ENCODE results near the gene PPARD.
"Not testable (repeated sequence)": the region's sequence is repeated elsewhere in the genome, so short reads cannot be mapped to it uniquely, and the experiment has no call there.

Gene PPARD

DNA sequence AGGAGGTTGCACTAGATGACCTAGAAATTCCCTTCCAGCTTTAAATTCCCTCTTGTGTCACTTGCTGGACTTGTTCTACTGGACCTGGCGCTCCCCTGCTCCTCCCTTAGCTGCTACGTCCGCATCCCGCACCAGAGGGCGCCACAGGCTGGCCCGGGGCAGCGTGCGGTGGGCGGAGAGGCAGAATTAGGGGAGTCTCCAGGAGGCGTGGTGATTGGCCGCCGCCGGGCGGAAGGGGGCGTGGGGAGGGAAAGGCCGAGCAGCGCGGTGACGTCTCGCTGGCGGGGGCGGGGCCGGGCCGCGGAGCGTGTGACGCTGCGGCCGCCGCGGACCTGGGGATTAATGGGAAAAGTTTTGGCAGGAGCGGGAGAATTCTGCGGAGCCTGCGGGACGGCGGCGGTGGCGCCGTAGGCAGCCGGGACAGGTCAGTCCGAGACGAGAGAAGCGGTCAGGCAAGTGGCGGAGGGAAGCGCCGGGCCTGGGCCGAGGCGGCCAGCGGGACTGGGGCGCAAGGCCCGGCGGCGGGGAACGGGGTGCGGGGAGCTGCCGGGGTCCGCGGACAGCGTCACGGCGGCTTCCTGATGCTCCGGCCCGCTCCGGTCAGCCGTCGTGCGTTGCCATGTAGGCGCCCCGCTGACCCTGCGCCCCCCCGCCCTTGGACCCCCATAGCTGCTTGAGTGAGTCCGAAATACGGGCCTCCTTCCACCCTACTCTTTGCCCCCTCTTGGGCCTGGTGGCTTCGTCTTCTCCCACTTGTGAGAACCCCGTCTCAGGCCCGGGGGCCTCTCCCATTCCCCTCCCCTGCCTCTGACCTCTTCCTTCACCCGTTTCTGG is at the start of gene PPARD:
Gene PPARD, plus strand, starts transcription at position 301 of the 834 bp plus-strand sequence. CDS start 68,530 bp downstream, outside the sequence.
- in situ Hi-C loops (cut with HindIII; ENCODE audit: low sequenced_read_pairs) = no loop called here

DNA sequence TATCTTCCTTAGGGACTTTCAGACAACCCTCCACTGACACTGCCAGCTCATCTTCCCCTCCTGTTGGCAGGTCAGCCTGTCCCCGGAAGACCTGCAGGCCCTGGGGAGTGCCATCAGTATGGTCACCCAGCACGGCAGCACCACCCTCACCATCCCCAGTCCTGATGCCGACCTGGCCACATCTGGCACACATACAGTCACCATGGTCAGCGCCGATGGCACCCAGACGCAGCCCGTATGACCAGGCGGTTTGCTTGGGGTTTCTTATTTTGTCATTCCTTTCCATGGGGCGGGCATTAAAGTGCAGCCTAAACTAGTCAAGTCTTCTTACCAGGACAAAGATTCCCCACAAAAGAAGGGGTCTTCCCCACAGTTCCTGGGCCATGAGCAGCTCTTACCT is 48.7 kb upstream of the PPARD start:
- in situ Hi-C loops (cut with HindIII; ENCODE audit: low sequenced_read_pairs) = no loop called here

DNA sequence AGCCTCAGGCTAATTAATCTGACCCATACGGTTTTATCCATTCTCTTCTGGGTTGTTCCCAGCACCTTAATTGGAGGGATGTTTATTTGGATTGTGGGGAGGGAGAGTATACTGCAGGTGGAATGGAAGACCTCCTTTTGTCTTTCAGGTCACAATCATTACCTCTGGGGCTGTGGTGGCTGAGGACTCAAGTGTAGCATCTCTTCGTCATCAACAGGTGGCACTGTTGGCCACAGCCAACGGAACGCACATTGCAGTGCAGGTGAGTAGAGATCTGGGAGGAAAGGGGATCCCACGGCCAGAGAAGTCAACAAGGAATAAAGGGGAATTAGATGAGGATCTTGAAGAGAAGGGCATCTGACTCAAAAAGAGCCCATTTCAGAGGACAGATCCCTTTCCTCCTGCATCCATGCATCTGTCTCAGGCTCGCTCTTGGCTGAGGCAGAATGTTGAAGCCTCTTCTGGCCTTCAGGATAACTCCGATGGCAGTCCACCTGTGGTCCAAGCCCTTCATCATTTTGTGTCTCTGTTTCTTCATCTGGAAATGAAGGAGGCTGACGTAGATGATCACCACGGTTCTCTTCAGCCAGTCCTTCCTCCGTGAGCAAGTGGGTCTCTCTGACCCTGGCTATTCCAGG is 47.9 kb upstream of the PPARD start:
- in situ Hi-C loops (cut with HindIII; ENCODE audit: low sequenced_read_pairs) = no loop called here

DNA sequence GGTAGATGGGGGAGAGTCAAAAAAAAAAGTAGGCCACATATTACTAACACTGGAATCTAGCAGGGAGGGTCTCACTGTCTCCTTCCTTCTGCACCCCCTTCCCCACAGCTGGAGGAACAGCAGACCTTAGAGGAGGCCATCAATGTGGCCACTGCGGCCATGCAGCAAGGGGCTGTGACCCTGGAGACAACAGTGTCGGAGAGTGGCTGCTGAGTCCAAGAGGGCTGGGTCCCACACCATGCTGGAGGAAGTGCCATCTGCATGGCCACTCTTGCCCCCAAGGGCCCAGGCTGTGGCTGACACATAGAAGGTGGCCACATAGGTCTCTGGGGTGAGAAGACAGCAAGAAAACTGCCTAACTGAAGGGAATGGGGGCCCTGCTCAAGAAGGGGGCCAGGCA is 47.3 kb upstream of the PPARD start:
- in situ Hi-C loops (cut with HindIII; ENCODE audit: low sequenced_read_pairs) = no loop called here

DNA sequence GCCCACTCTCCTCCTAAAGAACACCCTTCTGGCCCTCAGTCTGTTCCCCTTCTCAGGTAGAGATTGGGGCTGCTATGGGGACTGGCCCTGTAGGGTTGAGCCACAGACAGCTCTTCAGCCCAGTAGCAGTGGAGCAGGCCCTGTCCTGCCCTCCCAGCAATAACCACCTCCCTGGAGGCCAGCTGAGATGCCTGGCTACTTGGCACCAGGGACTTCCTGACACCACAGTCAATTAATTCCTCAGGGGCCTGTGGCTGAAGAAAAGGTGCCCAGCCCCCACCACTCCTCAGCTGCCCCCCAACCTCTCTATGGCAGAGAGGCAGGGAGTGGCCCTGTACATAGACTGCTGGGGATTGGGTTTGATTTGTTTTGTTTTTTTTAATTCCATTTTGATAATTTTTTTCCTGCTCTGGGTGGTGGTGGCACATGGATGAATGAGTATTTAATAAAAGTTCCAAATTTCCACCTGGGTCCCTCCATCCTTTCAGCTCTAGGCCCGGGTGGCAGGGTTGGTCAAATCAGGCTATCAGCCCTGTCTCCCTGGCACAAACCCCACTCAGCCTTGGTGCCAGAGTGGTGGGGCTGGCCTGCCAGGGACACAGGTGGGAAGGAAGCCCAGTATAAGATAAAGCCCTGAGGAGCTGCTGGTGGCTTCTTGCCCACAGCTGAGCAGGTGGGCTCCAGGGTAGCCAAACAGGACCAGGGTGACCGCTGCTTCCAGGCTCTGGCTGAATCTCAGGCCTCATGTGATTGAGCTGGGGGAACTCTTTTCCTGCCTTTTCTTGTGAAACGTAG is 46.6 kb upstream of the PPARD start:
- in situ Hi-C loops (cut with HindIII; ENCODE audit: low sequenced_read_pairs) = no loop called here

DNA sequence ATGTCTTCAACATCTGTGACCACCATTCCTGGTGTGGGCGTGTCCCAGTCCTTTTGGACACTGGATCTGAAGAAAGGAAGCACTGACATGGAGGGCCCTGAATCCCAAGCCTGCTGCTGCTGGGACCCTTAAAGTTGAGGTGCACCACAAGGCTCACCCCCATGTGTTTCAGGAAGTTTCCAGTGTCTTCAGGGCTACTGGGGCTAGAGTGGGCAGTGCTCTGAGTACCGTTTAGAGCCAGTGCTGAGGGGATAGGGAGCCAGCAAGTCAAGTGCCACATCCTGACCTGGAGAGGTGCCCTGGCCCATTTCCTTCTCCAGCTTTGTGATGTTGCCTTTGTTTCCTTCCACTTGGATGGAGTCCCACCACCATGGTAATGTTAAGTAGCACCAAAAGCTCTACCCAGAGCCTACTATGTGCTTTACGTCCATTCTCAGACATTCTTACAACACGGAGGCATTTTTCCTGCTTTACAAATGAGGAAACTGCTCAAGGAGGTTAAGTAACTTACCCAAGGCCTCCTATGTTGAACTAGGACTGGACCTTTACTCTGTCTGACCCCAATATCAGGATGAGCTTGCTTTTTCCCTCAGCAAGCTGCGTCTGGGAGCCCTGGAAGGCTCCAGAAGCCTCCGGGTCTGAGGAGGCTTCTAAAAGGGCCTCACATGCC is 45.3 kb upstream of the PPARD start:
- in situ Hi-C loops (cut with HindIII; ENCODE audit: low sequenced_read_pairs) = no loop called here

DNA sequence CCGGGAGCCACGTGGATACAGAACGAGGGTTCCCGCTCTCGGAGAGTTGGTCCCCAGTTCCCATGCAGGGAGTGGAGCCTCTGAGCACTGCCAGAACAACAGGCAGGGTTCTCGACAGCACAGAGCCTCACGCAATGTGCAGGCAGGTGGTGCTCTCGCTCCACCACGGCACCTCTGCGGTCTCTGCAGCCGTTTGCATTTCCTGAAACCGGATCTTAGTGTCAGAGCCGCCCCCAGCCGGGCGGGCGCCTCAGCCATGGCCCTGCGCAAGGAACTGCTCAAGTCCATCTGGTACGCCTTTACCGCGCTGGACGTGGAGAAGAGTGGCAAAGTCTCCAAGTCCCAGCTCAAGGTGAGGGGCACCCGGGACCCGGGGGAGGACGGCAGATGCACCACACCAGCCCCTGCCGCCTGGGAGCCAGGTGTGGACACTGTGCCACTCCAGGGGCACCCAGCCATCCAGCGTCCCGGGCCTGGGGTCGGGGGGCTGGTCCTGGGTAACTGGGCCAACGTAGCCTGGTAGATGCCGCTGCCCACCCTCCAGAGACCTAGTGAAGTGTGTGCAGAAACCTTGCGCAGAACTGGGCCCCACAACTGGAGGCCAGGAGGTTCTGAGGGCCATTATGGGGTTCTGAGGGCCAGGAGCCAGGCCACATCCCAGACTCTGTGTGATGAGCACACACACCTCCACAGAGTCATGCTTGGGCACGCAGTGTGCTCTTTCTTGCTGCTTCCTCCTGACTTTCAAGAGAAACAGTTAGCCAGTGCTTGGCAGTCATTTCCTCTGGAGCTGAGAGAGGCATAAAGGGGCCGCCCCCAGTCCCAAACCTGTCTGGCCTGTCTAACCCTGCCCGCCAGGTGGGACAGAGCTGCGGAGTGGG is 44.5 kb upstream of the PPARD start, which contains the start of gene DEF6:
Gene DEF6, plus strand, starts transcription at position 218 of the 881 bp plus-strand sequence. Its CDS starts 39 bp downstream, at position 257.
- in situ Hi-C loops (cut with HindIII; ENCODE audit: low sequenced_read_pairs) = no loop called here

DNA sequence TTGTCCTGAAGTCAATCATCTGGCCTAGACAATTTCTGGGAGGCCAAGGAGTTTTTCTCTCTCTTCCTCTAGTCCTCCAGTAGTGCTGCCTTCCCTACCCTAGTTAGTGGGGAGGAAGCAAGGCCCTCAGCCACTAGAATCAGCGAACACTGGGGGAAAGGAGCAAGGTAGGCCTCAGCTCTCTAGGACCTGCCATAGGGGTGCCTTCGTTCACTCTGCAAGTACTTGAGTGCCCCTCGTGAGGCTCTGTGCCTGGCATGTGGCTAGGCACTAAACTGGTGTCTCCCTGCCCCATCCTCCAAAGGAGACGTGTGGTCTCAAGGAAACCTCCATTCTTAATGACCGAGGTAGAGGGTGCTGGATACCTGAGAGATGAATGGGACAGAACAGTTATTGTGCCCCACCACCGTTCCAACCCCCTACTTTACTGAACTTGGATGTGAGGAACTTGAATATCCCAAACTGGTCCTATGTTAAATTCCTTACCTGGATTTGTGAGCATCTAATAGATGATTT is 43.7 kb upstream of the PPARD start:
- in situ Hi-C loops (cut with HindIII; ENCODE audit: low sequenced_read_pairs) = no loop called here

DNA sequence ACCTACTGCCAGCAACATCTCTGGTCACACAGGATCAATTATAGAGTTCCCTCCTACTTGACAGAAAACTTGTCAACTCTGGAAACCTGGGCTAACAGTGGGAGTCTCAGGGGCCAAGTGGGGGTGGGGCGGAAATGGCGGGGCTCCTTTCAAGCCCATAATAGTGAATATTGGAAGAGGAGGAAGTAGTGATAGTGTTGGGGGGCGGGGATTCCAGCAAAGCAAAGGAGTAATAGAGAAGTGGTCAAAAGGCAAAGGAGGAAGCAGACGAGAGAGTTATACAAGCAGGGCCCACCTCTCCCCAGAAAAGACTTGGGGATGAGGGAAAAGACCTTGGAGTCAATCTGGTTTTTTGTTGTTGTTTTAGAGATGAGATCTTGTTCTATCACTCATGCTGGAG is 42.7 kb upstream of the PPARD start:
- in situ Hi-C loops (cut with HindIII; ENCODE audit: low sequenced_read_pairs) = no loop called here

DNA sequence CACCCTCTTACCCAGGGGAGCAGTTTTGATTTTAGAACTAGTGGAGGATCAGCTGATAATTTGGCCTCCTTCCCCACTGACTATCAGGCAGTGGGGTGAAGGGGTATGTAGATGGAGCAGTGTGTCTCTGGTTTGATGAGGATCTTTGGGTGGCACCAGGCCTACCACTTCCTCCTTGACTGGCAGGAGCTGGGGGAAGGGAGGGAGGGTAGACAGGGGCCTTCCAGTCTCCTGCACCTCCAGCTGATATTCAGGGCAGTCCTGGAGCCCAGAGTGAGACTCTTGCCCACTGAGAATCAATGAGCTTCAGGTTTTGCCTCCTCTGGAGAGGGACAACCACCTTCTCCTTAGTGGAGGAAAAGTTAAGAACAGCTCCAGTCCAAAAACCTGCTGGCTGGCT is 41.5 kb upstream of the PPARD start:
- in situ Hi-C loops (cut with HindIII; ENCODE audit: low sequenced_read_pairs) = no loop called here

DNA sequence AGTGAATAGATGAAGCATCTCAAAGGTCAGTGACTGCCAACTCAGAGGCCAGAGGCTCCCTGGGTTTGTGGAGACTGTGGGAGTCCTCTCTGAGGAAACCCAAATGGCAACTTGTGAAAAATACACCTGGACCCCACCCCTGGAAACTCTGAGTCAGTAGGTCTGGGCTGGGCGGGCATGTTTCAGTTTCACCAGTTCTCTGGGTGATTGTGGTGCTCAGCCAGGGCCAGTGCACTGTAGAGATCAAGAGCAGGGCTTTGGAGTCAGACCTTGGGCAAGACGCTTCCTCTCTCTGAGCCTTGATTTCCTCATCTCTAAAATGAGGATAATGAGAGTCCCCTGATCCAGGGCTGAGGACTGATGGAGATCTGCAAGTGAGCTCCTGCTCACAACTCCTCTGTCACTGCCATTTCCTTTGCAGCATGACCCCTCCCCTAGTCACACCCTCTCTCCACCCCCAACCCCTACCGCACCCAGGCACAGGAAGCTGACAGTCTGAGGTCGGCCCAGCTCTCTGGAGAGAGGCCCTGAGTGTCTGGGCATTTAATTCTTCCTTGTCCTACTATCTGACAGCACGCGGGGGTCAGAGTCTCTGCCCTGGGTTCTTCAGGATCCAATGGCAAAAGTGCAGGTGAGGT is 39.6 kb upstream of the PPARD start:
- in situ Hi-C loops (cut with HindIII; ENCODE audit: low sequenced_read_pairs) = no loop called here

DNA sequence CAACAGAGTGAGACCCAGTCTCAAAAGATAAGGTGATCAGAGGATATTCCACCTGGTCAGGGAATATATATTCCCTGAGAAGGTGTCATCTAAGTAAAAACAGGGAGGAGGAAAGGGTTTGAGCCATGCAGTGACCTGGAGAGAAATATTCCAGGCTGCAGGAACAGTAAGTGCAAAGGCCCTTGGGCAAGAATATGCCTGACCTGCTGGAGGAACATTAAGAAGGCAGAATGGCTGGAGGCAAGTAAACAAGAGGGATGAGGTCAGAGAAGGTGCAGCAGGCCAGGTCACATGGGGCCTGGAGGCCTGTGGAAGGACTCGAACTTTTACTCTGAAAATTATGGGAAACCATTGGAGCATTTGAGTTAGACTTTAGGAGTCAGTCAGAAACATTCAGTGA is 38.1 kb upstream of the PPARD start:
- in situ Hi-C loops (cut with HindIII; ENCODE audit: low sequenced_read_pairs) = no loop called here

DNA sequence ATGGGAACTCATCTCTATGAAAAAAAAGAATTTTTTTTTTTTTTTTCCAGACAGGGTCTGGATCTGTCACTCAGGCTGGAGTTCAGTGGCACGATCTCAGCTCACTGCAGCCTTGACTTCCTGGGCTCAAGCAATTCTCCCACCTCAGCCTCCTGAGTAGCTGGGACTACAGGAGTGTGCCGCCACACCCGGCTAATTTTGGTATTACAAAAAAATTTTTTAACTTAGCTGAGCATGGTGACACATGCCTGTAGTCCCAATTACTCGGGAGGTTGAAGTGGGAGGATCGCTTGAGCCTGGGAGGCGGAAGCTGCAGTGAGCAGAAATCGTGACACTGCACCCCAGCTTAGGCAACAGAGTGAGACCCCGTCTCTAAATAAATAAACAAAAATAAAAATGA is 37.2 kb upstream of the PPARD start:
- in situ Hi-C loops (cut with HindIII; ENCODE audit: low sequenced_read_pairs) = no loop called here

DNA sequence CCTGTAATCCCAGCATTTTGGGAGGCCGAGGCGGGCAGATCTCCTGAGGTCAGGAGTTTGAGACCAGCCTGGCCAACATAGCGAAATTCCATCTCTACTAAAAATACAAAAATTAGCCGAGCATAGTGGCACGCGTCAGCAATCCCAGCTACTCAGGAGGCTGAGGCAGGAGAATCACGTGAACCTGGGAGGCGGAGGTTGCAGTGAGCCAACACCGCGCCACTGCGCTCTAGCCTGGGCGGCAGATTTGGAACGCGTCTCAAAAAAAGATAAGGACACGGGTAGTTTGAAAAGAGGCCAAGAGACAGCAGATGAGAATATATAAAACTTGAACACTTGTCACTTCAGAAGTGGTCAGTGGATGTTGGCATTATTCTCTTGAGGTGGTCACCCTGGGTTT is 35.2 kb upstream of the PPARD start:
- in situ Hi-C loops (cut with HindIII; ENCODE audit: low sequenced_read_pairs) = not testable (repeated sequence)

DNA sequence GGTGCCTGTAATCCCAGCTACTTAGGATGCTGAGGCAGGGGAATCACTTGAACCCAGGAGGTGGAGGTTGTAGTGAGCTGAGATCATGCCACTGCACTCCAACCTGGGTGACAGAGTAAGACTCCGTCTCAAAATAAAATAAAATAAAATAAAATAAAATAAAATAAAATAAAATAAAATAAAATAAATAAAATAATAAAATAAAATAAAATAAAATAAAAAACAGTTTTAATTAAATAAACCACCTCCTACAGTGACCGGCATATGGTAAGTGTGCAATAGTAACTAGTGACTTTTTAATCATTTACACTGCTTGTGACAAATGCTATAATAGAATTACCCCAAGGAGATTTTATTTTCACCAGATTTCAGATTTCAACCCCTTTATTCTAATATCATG is 33.8 kb upstream of the PPARD start:
- in situ Hi-C loops (cut with HindIII; ENCODE audit: low sequenced_read_pairs) = not testable (repeated sequence)

DNA sequence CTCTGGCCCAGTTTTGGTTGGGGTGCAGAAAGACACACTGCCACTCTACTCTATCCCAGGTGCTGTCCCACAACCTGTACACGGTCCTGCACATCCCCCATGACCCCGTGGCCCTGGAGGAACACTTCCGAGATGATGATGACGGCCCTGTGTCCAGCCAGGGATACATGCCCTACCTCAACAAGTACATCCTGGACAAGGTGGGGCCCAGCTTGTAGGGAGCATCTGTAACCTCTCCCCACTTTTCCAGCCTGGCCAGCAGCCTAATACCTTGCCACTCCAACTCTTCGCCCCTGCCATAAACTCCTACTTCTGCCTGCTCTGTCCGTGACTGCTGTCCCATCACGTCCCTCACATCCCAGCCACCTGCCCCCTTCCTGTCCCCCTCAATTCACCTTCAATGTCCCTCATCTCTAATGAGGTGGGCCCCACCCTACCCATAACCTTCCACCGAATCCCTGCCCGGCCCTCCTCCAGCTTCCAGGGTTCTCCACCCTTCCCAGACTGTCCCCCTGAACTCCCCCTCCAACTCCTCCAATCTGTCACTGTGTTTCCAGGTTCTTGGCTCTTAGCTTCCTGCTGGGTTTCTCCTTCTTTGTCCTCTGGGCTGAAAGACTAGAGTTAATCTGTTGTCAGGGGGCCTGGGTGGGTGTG is 32.6 kb upstream of the PPARD start:
- in situ Hi-C loops (cut with HindIII; ENCODE audit: low sequenced_read_pairs) = no loop called here

DNA sequence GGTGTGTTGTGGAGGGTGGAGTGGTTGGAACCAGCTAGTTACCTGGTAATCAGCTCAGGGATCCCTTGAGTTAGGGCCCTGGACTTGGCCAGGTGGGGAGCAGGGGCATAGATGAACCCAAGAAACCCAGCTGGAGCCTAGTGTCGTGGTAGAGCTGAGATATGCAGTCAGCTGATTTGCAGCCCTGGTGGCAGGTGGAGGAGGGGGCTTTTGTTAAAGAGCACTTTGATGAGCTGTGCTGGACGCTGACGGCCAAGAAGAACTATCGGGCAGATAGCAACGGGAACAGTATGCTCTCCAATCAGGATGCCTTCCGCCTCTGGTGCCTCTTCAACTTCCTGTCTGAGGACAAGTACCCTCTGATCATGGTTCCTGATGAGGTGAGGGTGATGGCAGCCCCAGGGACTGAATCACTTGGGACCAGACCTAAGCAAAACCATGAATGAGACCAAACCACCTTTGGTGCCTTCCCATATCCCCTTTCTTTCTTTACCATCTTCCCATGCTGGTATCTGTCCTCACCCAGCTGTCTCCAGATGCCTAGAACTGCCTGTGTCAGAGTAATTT is 32.0 kb upstream of the PPARD start:
- in situ Hi-C loops (cut with HindIII; ENCODE audit: low sequenced_read_pairs) = no loop called here

DNA sequence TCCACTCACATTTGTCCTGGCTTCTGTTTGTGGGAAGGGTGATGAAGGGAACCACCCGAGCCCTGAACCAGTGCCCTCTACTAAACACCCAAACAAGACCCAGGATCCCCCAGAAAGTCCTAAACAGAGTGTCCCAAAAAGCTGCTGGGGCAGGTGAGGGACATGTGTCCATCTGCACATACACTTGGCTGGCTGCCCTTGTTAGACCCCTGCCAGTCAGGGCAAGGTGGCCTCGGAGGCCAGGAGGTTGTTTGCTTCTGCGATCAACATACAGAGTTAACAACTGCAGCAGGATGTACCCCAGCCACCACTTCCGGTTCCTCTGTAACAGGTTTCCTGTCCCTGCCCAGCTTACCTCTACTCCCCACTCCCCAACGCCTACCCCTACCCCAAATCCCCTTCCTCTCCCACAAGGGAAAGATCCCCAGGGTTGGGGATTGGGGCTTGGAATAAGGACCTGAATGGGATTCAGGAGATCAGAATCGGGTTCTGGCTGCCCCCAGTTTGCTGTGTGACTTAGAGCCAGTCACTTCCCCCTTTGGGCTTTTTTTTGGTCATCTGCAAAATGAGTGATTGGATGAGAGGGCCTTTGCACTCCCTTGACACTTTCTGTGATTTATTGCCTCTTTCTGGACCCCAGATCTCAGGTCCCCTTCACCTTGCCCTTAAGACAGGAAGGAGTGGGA is 30.8 kb upstream of the PPARD start:
- in situ Hi-C loops (cut with HindIII; ENCODE audit: low sequenced_read_pairs) = no loop called here

Measured in DLD1 (cell line).